Right lung (tissue), 10 donors: Measurements from ENCODE around the gene GALNT14. TPM values are rescaled to one million over a fixed set of nuclear protein-coding genes. Genes with fewer than 3 reads are reported as not detected.
"Not testable (repeated sequence)": the region's sequence is repeated elsewhere in the genome, so short reads cannot be mapped to it uniquely, and the experiment has no call there.

Experiments used
- DNase-seq, 2 donors: peaks; one replicate each; pipeline ENCODE4 v3.0.0-alpha.2; 2013
- long read RNA-seq, 8 donors: transcript quantifications; one replicate each; lab custom pipeline, GENCODE V29; 2026
- polyA plus RNA-seq, 5 donors: library from polyadenylated mRNA; unstranded; fragments of 120-200 nt; gene quantifications; one replicate each; pipeline versions ENCODE4 v1.2.1 to v1.2.3, GENCODE V29; 2013; ENCODE audit warnings: inconsistent platforms in 1 of 5, low replicate concordance in 1 of 5; ENCODE audit not compliant: insufficient read length in 5 of 5, insufficient read depth in 1 of 5

Gene GALNT14, protein sequence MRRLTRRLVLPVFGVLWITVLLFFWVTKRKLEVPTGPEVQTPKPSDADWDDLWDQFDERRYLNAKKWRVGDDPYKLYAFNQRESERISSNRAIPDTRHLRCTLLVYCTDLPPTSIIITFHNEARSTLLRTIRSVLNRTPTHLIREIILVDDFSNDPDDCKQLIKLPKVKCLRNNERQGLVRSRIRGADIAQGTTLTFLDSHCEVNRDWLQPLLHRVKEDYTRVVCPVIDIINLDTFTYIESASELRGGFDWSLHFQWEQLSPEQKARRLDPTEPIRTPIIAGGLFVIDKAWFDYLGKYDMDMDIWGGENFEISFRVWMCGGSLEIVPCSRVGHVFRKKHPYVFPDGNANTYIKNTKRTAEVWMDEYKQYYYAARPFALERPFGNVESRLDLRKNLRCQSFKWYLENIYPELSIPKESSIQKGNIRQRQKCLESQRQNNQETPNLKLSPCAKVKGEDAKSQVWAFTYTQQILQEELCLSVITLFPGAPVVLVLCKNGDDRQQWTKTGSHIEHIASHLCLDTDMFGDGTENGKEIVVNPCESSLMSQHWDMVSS
- 1 to 10 TPM; 4.4 to 7.6 (median 5.4) TPM for polyA plus RNA-seq
- long read RNA-seq, donor 1, partial matches to known transcripts = 0 of 1 reads
- long read RNA-seq, donor 1, other reads (novel, unspliced or antisense) = 0 of 1 reads
- long read RNA-seq, donor 2 = 0 reads
- long read RNA-seq, donor 3 = 0 reads
- long read RNA-seq, donor 4, partial matches to known transcripts = 0 of 1 reads
- long read RNA-seq, donor 4, other reads (novel, unspliced or antisense) = 0 of 1 reads
- long read RNA-seq, donor 5, partial matches to known transcripts = 0 of 1 reads
- long read RNA-seq, donor 5, other reads (novel, unspliced or antisense) = 0 of 1 reads
- long read RNA-seq, donor 6, partial matches to known transcripts = 0 of 1 reads
- long read RNA-seq, donor 6, other reads (novel, unspliced or antisense) = 0 of 1 reads
- long read RNA-seq, donor 7, partial matches to known transcripts = 0 of 1 reads
- long read RNA-seq, donor 7, other reads (novel, unspliced or antisense) = 0 of 1 reads
- long read RNA-seq, donor 8, partial matches to known transcripts = 0 of 1 reads
- long read RNA-seq, donor 8, other reads (novel, unspliced or antisense) = 0 of 1 reads

DNA sequence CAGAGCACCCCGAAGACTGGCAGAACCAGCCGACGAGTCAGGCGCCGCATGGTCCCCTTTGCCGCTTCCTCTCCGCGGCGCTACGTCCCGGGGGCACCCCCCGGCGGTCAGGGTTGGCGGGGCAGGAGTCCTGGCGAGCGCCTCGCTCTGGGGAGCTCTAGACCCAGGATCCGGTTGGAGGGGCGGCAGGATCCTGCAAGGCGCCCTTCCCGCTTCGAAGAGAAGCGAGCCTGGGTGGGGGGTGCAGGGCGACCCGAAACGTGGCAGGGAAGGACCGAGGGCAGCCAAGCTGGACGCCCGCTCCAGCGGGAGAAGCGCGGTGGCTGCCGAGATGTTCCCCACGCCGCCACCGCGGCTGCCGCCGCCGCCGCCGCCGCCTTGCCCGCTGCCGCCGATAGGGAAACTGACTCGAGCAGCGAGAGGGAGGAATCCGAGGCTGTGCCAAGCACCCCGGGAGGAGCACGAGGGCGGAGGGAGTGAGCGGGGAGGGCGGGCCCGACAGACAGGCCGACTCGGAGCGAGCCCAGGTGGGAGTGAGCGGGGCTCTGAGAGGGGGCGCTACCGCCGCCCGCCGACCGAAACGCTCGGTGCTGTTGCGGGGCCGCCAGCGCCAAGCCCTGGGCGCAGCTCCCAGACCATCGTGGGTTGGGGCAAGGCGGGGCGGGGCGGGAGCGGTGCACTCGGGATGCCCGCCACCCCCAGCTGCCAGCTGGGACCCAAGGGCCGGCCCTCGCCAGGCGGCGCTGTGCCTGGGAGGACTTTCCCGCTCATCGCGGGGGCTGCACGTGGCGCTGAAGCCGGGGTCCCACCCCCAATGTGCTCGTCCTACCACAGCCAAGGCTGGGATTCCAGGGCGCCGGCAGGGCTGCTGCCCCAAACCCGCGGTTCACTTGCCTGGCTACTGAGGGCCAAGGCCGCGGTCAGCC, at the start of gene GALNT14:
GALNT14 (minus strand) TSS at position 404 of the 926 bp plus-strand sequence; CDS start at position 50, 354 bp downstream.
- peak; percentile 43 to 51 for DNase-seq

DNA sequence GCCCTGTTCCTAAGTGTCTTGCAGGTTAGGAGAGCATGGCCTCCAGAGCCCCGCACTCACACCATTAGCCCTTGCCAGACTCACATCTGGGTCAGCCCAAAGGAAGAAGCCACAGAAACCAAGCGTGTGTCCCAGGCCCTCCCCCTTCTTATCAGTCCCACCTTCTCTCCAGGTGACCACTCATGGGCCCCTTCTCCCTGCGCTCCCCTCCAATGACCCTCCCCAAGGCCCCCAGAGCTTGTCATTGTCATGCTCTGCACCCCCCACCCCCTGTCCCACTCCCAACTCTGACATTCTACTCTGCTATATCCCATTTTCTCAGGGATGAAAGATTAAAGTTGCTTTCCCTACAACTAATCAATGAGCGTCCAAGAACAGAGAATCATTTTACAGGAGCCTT, 48.9 kb upstream of the GALNT14 start:
- no peak for DNase-seq

DNA sequence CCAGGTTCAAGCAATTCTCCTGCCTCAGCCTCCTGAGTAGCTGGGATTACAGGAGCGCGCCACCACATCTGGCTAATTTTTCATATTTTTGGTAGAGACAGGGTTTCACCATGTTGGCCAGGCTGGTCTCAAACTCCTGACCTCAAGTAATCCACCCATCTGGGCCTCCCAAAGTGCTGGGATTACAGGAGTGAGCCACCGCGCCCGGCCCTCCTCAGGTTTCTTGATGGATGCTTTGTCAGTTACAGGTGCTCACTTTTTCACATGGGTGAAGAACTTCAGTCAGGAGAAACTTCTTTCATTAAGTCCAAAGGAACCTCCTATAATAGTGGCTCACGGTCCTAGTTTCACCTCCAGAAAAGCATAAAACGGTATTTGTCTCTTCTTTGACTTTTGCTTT, 45.7 kb upstream of the GALNT14 start:
- DNase-seq = not testable (repeated sequence)

DNA sequence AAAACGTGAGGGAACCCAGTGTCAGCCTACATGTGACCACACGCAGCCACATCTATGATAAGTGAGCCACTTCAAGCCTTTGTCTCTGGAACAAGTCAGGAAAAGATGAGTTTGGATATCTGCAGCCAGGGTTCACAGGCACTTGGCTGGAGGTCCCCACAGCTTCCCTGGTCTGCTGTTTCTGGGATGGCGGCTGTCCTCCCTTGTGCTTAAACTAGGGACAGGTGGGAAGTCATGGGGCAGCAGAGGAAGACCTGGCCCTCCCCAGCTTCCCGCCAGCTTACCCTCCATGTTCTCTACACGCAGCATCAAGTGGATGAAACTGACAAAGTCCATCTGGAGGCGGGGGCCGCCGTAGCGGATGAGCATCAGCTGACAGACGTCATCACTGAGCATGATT, 38.5 kb upstream of the GALNT14 start:
- no peak for DNase-seq

DNA sequence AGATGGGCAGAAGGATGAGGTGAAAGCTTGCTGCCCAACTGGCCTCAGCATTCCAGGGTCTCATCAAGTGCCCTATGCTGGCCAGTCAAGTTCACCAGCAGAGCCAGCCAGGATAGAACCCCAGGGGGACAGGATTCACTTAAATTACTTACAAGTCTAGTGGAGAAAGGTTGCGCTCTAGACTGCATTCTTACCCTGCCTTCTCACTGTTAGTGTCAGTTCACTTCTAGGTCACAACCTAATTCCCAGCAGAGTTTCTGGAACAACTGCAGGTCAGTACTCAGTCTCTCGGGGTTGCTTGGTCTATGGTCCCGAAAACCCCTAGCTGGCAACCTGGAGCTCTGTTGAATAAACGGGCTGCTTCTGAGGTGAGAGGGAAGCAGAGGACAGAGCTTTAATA, 32.9 kb upstream of the GALNT14 start:
- no peak for DNase-seq

DNA sequence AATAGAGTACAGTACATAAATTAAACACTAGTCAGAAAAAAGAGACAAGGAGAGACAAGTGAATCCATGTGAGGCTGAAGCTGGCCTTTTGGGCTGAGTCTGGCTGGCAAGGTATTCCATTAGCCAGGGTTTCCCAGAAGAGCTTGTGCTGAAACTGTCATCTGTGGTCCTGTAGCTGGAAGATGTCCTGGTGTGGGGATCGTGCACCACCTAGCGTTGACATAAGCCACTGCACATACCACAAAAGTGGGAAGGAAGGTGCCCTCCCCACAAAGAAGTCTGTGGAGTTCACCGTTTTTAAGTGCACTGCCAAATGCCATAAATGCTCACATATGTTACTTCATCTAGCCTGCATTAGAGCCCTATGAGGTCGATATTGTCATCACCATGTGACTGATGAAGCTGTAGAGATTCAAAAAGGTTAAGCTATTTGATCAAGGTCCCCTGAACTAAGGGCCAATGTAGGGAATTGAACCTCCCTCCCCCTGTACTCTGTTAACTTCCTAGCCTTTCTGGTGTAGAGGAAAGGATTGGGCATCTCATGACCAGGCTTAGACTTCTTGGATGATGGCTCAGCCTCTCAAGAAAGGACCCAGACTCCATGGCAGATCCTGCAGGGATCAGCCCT, 31.9 kb upstream of the GALNT14 start:
- peak; percentile 26 to 52 for DNase-seq

DNA sequence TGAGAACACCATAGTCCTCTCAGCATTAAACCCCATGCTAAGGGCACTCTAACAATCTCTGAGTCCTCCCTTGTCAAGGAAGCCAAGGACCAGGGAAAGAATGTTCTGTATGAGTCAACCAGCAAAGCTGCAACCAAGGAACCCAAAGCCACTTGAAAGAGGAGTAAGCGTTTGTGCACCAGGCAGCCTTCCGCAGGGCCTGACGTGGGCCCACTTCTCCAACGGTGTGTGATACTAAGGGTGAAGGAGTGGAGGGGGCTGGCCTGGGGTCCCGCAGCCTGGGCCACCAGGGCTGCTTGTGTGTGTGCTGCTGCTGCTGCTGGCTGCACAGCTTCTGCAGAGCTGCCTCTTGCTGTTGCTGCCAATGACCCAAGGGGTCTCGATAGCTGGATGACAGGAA, 30.1 kb upstream of the GALNT14 start:
- DNase-seq = no peak

DNA sequence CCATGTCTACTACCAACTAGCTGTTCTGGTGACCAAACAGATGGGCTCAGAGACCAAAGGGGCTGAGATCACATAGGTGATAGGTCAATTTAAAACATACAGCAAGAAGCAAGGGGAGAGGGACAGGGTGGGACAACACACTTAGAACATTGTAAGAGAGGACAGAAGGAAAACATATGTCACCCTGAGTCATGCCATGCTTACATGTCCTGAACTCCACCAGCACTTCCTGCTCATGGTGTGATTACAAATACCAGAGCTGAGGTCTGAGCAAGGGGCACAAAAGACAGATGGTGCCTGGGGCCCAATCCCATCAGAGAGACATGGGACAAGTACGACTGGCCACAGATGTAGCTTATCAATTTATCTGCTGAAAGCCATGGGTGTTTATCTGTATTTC, 28.7 kb upstream of the GALNT14 start:
- no peak for DNase-seq

DNA sequence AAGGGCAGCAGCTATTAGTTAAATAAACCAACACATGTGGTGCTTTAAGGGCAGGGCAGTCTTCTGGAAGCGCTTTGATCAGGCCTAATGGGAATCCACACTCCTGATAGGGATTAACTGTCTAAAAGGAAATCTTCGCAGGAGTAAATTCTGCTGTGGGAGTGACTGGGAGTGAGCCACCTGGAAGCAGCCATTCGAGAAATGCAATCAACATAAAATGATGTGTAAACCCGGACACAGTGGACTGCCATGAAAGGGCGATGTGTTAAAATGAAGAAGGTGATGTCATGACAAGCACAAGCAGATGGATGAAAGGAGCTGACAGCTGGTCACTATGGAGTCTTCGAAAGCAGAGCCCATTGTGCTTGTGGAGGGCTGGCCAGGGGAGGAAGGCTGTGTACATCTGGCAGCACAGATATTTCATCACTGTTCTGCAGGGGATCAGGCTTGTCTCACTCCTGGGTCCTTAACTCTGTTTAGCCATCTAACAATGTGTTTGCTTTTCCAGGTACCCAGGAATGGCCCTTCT, 24.8 kb upstream of the GALNT14 start:
- DNase-seq = no peak

DNA sequence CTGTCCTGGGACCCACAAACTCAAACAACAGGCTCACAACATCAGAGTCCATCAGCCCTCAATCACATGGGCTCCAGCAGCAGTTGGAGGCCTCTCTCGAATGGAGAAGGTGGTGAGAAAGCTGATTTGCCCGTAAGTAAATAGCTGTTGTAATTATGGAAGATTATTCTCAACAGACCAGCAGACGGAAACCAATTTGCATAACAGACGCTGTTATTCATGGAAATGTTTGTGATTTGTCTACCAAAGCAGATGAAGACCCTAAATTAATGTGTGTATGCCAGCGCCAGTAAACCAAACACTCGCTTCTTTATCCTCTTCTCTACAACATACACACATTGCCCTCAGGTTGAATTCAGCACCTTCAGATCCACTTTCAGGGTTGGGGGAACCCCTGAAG, 23.4 kb upstream of the GALNT14 start:
- DNase-seq = no peak

DNA sequence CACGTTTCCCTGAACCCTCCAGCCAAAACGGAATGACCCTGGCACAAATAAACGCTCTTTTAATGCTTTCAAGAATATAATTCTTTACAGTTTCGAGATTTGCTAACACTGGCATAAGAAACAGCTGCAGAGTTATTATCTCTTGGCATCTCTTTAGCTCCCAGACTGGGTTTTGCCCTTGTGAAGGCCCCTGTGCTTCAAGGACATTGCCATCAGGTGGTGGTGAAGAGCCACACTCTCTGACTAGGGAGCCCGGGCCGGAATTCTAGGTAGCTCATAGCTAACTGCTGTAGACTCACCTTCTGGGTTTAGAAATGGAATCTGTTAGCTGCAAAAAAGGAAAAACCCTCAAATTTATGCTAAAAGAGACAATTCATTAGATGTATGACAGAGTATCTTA, 13.3 kb upstream of the GALNT14 start:
- DNase-seq = no peak

DNA sequence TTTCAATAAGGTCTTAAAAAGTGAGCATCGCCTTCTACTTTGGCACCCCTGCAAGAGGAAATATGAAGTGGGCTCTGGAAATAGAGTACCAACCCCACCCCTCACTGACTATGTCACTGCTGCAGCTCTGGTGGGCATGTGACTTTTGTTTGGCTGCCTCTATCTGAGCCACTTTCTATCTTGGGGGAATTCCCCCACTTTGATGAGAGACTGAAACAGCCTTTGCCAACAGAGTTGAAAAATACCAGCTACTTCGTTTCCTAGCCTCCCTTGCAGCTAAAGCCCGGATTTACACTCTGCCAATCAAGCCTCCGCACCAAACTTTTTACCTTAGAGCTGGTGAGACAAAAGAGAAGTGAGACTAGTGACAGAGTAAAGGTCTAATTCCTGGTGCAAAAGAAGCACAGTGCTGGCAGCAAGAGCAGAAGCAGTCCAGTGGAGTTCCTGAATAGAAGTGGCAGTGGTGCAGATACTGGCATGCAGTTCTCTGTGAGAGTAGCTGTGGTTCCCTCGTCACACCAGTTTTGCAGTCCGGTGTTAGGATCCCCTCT, 12.0 kb upstream of the GALNT14 start:
- DNase-seq = no peak

DNA sequence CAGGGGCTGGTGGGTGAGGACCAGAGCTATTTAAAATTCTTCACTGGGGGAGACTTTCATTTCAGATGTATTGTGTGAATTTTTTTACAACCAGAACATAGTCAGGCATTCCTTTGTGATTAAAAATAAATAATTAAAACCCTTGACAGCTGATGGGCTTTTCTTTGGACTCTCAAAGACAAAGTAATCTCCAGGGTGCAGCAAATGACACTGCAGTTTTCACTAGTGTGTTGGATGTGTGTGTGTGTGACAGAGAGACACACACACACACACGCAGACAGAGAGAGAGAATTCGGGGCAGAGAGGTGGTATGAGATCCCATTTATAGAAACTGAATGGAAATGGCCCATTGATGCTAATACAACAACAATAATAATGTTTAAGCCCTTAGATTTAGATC, 10.3 kb upstream of the GALNT14 start:
- DNase-seq = no peak

DNA sequence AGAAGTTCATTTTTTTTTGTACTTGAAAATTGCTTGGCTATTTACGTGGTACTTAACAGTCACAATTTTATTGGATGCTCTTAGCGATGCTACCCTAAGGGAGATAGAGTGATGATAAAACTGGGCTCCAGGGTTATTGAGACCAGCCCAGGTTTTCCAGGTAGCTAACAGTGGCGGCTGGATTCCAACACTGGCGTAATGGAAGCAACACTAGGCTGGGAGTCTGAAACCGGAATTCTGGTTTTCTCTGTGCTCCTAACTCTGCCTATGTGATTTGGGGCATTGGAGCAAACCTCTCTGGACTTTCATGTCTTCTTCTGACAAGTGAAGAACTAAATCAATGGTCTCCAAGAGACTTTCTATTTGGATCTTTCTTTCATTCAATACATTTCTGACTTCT, 9.4 kb upstream of the GALNT14 start:
- DNase-seq = no peak

DNA sequence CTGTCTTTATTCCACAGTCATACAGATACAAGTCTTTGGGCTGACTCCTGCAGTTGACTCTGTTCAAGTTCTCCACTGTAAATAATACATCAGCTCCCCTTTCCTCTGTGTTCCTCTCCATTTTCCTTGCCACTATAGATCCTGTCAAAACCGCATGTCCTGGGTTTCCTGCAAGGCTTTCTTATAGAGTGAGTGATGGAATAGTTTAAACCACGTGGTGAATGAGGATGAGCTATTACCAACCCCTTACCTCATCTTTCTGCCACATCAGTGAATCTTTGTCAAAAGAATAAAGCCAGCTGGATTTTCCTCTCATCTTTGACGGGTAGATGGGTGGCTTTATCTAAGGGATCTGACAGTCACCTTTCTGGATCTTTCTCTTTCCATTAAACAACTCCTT, 3.9 kb upstream of the GALNT14 start:
- no peak for DNase-seq

DNA sequence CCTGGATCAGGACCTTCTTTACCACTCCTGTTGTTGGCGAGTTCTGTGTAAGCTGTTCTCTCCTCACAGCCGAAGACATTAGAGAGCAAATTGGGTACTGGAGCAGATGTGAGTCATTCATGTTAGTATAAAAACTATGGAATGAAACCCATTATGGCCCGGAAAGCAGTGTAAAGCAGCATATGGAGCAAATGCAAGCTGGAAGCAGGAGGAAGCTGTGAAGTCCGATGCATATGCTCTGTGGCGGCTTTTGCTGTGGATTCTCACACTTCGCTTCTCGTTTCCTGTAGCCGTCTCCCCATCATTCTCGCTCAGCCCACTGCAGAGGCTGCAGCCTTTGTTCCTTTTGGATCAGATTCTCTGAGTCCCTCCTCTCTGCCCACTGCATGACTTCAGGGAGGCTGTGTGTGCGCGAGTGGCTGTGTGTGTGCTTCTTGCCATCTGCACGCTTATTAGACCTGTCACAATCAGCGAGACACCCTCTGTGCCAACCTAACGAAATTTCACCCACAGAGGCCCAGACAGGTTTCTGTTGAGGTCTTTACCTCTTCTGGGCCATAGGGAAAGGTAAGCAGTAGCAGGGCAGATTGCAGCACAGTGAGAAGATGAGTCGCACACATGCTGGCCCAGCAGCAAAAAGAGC, 3.3 kb upstream of the GALNT14 start:
- no peak for DNase-seq

DNA sequence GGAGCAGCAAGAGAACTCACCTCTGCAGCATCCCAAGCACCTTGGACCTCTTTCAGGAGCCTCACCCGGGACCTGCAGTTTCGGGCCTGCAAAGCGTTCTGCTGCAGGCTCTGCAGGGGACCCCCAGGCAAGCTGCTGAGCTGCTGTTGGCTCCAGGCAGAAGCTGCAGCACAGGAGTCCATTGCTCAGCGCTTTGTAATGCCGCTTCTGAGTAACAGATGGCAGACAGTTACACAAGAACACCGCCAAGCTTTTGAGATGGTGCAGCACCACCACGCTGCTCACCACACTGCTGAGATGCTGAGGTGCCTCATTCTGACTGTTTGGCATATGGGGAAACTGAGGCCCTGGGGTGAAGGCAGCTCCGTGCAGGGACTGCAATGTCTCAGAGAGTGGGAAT, 1.9 kb upstream of the GALNT14 start:
- no peak for DNase-seq

DNA sequence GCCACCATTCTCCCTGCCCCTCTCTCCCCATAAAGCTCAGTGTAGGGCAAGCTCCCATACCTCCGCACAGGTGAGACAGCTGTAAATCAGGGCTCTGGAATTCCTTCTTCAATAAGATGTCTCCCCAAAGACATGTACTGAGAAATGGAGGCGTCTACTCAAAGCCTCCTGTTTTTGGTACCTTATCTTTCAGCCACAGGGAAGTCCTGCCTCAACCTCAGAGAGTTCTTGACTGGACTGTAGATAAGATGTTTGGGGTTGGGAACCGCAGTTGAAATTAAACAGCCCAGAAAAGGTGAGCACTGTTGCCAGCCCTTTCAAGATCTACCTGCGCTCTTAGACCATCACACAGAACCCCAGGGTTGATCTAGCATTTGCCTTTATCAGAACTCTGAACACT, 1.4 kb upstream of the GALNT14 start:
- no peak for DNase-seq

DNA sequence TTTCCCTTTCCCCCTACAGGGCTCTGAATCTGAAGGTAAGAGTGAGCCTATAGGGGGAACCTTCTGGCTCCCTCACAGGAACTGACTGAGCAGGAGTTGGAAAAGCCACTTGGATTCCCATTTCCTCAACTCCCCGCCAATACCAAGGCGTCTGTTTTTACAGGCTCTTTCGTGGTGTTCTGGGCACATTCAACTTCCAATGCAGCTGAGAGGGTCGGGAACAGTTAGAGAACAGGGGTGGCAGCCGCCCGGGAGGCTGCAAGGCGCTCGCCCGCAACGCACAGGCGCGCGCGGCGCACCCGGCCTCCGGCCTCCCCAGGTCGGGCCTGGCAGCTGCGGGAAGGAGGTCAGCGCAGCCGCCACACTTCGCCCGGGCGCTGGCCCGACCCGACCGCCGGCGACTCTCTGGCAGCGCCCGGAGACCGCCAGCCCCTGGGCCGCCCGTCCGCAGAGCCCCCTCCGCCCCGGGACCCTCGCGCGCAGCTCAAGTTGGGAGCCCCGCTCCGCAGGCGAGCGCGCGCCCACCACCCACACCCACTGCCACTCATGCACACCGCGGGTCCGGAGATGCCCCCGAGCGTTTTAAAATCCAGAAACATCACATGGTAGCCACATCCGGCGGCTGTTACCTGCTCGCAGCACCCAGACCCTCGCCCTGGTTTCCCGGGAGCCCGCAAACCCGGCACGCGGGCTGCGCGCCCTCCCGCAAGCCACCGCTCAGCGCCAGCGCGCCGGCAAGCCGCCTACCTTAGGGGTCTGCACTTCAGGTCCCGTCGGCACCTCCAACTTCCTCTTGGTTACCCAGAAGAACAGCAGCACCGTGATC, 816 bp downstream of the GALNT14 start:
- no peak for DNase-seq
